GM19397 (cell line): ENCODE measurements around the gene MAPK8IP3.
A peak's percentile ranks its signal among the peaks of the same experiment; 100 is the strongest.

Experiments
- ATAC-seq: cut with Tn5 transposase; IDR thresholded peaks from one replicate; pipeline ENCODE4 v1.9.1; 2021; ENCODE audit warnings: mild to moderate bottlenecking, moderate library complexity; ENCODE audit not compliant: unreplicated experiment

Gene MAPK8IP3

DNA sequence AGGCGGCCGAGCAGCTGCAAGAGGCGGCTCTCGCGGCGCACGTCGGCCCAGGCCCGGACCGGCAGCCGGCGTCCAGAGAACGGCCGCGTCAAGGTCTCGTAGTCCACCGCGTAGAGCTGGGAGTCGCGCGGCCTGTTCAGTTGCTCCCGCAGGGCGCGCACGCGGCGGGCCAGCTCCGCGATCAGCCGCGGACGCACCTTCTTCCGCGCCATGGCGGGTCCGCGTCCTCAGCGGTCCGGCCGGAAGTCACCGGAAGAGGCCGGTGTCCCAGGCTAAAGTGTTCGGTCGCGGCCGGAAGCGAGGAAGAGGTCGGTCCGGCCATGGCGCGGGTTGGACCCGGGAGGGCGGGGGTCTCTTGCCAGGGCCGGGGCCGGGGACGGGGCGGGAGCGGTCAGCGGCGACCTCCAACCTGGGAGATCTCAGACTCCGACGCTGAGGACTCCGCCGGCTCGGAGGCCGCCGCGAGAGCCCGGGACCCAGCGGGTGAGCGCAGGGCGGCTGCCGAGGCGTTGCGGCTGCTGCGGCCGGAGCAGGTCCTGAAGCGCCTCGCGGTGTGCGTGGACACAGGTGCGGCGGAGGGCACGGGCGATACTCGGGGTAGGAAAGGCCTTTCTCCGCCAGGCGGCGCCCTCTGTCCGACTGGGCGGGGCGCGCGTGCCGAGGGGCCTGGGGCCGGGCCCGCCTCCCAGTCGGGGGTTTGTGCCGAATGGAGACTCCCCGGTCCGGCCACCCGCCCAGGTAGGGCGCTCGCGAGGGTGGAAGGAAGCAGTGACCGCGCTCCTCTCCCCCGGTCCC lies 67.1 kb downstream of the MAPK8IP3 start, which contains the start of gene MRPS34:
TSS of gene MRPS34 (minus strand) at position 227 of the 795 bp plus-strand sequence. CDS start at position 212, 15 bp downstream.
- ATAC-seq = peak; percentile 47

GRCh38 chr16:1773703-1774447 lies 67.9 kb downstream of the MAPK8IP3 start:
- no peak for ATAC-seq

DNA sequence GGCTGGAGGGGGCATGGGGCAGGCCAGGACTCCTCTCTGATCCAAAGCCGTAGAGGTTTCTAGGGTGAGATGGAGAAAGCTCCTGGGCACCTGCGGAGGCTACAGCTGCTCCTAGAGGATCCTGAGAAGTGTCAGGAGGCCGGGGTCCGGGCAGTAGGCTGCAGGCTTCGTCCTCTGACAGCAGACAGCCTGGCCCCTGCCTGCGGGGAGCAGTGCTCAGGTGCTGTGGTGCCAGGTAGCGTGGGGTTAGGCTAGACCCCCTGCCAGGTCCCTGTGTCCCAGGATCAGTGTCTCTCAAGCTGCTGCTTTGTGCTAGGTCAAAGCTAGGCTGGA lies 68.4 kb downstream of the MAPK8IP3 start:
- no peak for ATAC-seq

DNA sequence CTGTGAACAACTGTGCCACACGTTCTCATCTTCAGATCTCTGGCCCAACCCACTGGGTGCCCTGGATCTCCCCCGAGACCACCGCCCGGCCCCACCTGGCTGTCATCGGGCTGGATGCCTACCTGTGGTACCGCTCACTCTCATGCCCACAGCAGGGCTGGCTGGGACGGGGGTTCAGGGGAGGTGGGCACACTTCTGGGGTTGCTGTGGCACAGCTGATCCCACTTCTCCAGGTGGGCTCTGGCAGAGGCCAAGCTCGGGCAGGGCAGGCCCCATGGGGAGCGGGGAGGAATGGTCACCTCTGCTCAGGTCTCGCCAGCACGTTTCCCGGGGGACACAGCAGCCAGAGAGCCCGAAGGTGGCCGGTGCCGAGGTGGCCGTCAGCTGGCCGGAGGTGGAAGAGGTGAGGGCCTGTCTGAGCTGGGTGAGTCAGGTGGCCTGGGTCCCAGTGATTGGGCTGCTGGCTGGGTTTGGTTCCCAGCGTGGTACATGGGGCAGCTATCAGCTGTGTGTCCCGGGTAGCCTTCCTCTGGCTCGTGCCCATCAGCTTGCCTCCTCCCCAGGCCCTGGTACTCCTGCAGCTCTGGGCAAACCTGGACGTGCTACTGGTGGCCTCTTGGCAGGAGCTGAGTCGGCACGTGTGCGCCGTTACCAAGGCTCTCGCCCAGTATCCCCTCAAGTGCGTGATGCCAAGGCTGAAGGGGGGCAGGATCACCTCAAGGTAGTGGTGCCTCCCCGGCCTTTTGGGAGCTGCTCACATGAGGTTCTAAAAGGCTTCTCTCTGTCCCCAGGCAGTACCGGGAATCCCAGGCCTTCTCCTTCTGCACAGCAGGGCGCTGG lies 69.2 kb downstream of the MAPK8IP3 start:
- no peak for ATAC-seq

DNA sequence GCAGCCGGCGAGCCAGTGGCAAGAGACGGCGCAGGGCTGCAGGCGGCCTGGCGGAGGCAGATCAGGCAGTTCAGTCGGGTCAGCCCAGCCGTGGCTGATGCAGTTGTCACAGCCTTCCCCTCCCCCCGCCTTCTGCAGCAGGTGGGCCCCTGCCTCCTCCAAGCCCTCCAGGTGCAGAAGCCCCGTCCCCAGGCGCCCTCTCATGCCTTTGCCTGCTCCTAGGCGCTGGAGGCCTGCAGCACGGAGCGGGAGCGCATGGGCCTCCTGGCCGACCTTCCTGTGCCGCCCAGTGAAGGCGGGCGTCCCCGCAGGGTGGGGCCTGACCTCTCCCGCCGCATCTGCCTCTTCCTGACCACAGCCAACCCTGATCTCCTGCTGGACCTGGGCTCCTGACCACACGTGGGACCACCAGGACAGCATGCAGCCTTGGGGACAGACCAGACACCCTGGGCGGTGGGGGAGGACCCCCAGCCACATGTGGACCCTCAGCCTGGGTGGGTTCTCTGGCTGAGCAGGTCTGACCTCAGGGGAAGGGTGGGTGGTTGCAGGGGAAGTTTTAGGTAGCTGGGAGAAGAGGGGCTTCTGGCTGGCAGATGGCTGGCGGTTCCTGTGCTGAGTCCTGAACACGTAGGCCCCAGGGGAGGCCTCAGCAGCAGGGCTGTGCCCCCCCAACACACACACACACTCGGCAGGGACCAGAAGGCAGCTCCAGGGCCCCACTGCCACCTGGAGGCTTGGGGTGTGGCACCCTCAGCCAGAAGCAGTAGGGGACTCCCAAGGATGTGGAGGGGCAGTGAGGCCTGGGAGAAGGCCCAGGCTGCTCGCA lies 70.1 kb downstream of the MAPK8IP3 start:
- no peak for ATAC-seq

DNA sequence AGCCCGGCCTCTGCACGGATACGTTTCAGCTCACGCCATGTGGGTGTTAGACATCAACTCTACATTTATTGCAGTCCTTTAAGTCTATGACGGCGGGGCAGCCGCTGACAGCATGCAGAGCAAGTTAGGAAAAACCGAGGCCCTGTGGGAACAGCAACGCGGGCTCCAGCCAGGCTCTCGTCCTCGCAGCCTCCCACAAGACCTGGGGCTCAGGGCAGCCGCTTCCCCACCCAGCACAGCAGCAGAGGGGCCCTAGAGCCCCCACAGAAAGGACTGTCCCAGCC lies 70.6 kb downstream of the MAPK8IP3 start:
- no peak for ATAC-seq

GRCh38 chr16:1776991-1777374 lies 71.0 kb downstream of the MAPK8IP3 start:
- ATAC-seq = no peak

GRCh38 chr16:1777375-1778199 lies 71.6 kb downstream of the MAPK8IP3 start:
- no peak for ATAC-seq

GRCh38 chr16:1778200-1779179 lies 72.5 kb downstream of the MAPK8IP3 start:
- ATAC-seq = no peak

- ATAC-seq = no peak
These were observed 73.3 kb downstream of the MAPK8IP3 start for GRCh38 chr16:1779234-1779701.

DNA sequence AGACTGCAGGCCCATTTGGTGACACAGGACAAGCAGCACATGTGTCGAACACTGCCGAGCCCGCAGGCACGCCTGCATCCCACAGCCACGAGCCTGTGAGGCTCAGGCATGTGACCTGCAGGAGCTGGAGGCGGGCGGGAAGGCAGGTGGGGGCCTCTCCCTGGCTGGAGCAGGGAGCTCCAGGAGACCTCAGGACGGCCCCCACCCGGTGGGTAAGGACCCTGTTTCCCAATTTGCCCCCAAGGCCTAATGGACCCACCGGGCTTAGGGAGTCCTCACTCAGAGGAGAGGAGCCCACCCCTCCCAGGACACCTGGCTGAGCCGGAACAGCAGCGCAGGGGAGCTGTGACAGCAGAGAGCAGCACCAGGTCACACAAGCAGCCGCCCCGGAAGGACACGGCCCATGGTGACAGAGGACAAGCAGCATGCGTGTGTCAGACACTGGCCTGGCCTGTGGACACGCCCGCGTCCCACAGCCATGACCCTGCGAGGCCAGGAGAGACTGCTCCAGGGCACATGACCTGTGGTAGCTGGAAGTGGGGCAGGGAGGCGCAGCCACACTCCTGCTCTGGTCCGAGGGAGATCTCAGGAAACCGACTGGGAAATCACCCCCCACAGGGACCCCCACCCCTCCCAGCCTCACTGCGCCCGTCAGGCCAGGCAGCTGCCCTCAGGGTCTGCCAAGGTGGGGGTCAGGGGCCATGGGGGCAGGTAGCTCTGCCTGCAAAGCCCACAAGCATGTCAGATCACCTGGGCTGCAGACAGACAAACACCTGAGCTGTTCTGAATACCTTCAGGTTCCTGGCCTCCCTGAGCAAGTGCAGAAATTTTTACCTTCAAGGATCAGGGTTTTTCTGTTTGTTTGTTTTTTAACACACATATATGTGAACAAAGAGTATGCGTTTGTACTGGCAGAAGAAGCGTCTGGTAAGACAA lies 74.0 kb downstream of the MAPK8IP3 start:
- ATAC-seq = no peak

- no peak for ATAC-seq
These were observed 74.7 kb downstream of the MAPK8IP3 start for GRCh38 chr16:1780677-1781072.

GRCh38 chr16:1781254-1781653 lies 75.3 kb downstream of the MAPK8IP3 start:
- ATAC-seq = no peak

- ATAC-seq = peak; percentile 7
These were observed 75.9 kb downstream of the MAPK8IP3 start for GRCh38 chr16:1781758-1782407.

GRCh38 chr16:1782408-1783264 lies 76.6 kb downstream of the MAPK8IP3 start, which contains the start of the genes NUBP2 and SPSB3:
Gene NUBP2 (plus strand): TSS chr16:1782960. CDS start chr16:1783021, 61 bp downstream.
Gene SPSB3 (minus strand): TSS chr16:1782571. CDS start chr16:1781483, 1,088 bp downstream.
- ATAC-seq = peak; percentile 83
